Brain microvascular endothelial cell (primary cell): ENCODE measurements around the gene GALNT3.
A peak's percentile ranks its signal among the peaks of the same experiment; 100 is the strongest.

ENCODE experiments used
- DNase-seq: peaks from one replicate; pipeline ENCODE4 v3.0.0-alpha.2; 2020
- H3K27ac ChIP-seq: fragments of 250-450 bp; sonication (Bioruptor Pico); 2 replicates; pipeline ENCODE4 v1.5.1; 2020; ENCODE audit warnings: mild to moderate bottlenecking, moderate library complexity
- H3K27me3 ChIP-seq: fragments of 250-450 bp; sonication (Bioruptor Pico); replicated peaks from 2 replicates; pipeline ENCODE4 v1.5.1; 2020; ENCODE audit warnings: mild to moderate bottlenecking
- H3K36me3 ChIP-seq: fragments of 250-450 bp; sonication (Bioruptor Pico); replicated peaks from 2 replicates; pipeline ENCODE4 v1.5.1; 2020; ENCODE audit warnings: mild to moderate bottlenecking
- H3K4me3 ChIP-seq: 2 replicates; pipeline ENCODE4 v1.5.1; 2011; ENCODE audit warnings: low read depth, mild to moderate bottlenecking, control low read depth, low read length, moderate library complexity
- CTCF ChIP-seq: IDR thresholded peaks from 2 replicates; pipeline ENCODE4 v1.5.1; 2011; ENCODE audit warnings: low read depth, mild to moderate bottlenecking, moderate library complexity, low read length, control low read depth, inconsistent platforms; ENCODE audit errors: missing control alignments
- in situ Hi-C: cut with HindIII; loops from 2 replicates; pipeline ENCODE4 v1.10.0; 2017; ENCODE audit warnings: low sequenced_read_pairs, low pct_ligation_motif_present

Gene GALNT3

GRCh38 chr2:165757906-165758675 lies 36.0 kb downstream of the GALNT3 start:
- Histone ChIP-seq H3K27ac (no peak overlapping the region), H3K36me3 (peaks cover 2% of the 10 kb centered on the region), H3K4me3 (no peak overlapping the region), H3K27me3 (no peaks in the 10 kb centered on the region)
- DNase-seq, result no peak
- TF ChIP-seq CTCF, result no peak
- in situ Hi-C loops, result no loop called here

- no peaks in the 10 kb centered on the region for H3K36me3 ChIP-seq
- no peak overlapping the region for H3K4me3 ChIP-seq
- in situ Hi-C loops, result no loop called here
- no peak for TF ChIP-seq CTCF
- DNase-seq, result no peak
- H3K27ac ChIP-seq, result no peak overlapping the region
- no peaks in the 10 kb centered on the region for H3K27me3 ChIP-seq
Observed at GRCh38 chr2:165746501-165746900, 47.5 kb downstream of the GALNT3 start.

- Histone ChIP-seq H3K36me3 (no peaks in the 10 kb centered on the region), H3K27me3 (no peaks in the 10 kb centered on the region), H3K27ac (no peak overlapping the region), H3K4me3 (no peak overlapping the region)
- no peak for TF ChIP-seq CTCF
- in situ Hi-C loops, result no loop called here
- no peak for DNase-seq
Observed at GRCh38 chr2:165745916-165746315, 48.1 kb downstream of the GALNT3 start.

GRCh38 chr2:165743442-165743841 lies 50.6 kb downstream of the GALNT3 start:
- in situ Hi-C loops, result no loop called here

GRCh38 chr2:165725421-165725820 lies 68.6 kb downstream of the GALNT3 start:
- peak overlapping the region; percentile 49 for H3K27ac ChIP-seq
- no peak overlapping the region for H3K4me3 ChIP-seq
- no peak for TF ChIP-seq CTCF
- no peaks in the 10 kb centered on the region for H3K27me3 ChIP-seq
- no peaks in the 10 kb centered on the region for H3K36me3 ChIP-seq
- DNase-seq, result peak; percentile 47
- in situ Hi-C loops, result no loop called here

More at GRCh38 chr2:165743442-165743841, 50.6 kb downstream of the GALNT3 start:
- H3K27me3 ChIP-seq, result no peaks in the 10 kb centered on the region
- no peak for TF ChIP-seq CTCF
- no peak overlapping the region for H3K27ac ChIP-seq
- no peaks in the 10 kb centered on the region for H3K36me3 ChIP-seq
- H3K4me3 ChIP-seq, result no peak overlapping the region
- DNase-seq, result no peak

GRCh38 chr2:165720511-165720910 lies 73.5 kb downstream of the GALNT3 start:
- in situ Hi-C loops, result no loop called here

More at GRCh38 chr2:165720511-165720910, 73.5 kb downstream of the GALNT3 start:
- Histone ChIP-seq H3K36me3 (no peaks in the 10 kb centered on the region), H3K4me3 (no peak overlapping the region), H3K27ac (no peak overlapping the region), H3K27me3 (no peaks in the 10 kb centered on the region)
- DNase-seq, result peak; percentile 81
- no peak for TF ChIP-seq CTCF
